Measurements from ENCODE around the gene RIPOR1.

DNA sequence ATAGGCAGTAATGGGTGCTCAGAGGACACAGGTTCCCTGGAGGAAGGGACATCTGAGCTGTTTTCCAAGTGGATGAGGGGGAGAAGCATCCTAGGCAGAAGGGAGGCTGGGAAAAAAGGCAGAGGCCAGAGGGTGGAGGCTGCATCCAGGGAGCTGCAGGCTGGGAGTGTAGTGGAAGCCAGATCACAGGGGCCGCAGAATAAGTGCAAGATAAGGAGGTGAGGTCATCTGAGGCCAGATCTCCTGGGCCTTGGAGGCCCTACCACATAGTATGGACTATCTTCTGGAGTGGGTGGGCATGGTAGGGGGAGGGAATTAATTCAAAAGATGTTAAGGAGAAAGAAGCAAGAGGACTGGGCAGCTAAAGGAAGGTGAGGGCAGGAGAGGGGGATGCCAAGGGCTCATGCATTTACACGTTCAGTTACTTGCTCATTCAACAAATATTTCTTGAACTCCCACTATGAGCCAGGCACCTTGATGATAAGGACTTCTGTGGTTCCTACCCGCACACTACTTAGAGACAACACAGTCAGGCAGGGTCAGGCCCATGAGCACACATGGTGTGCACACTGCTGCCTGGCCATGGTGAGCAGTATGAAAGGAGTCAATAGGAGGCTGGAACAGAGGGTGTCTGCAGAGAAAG lies 2.4 kb upstream of the RIPOR1 start:
- TF ChIP-seq ZFP30 (CRISPR knock-in tag; IDR thresholded peaks at IDR 0.05) (no peak), ZFP3 (CRISPR knock-in tag; IDR thresholded peaks at IDR 0.05) (no peak)
- TF ChIP-seq, protein P1, sequence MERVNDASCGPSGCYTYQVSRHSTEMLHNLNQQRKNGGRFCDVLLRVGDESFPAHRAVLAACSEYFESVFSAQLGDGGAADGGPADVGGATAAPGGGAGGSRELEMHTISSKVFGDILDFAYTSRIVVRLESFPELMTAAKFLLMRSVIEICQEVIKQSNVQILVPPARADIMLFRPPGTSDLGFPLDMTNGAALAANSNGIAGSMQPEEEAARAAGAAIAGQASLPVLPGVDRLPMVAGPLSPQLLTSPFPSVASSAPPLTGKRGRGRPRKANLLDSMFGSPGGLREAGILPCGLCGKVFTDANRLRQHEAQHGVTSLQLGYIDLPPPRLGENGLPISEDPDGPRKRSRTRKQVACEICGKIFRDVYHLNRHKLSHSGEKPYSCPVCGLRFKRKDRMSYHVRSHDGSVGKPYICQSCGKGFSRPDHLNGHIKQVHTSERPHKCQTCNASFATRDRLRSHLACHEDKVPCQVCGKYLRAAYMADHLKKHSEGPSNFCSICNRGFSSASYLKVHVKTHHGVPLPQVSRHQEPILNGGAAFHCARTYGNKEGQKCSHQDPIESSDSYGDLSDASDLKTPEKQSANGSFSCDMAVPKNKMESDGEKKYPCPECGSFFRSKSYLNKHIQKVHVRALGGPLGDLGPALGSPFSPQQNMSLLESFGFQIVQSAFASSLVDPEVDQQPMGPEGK (CRISPR knock-in tag; IDR thresholded peaks at IDR 0.05; ENCODE audit: borderline replicate concordance), result no peak

Data from SK-N-SH treated with all-trans-retinoic acid at 6 μM for 48 hours (cell line).